ENCODE results near the gene DCAF16.
A peak's percentile ranks its signal among the peaks of the same experiment; 100 is the strongest.

DCAF16 gene

GRCh38 chr4:17778431-17778830 lies 32.1 kb downstream of the DCAF16 start:
- ChIA-PET POLR2A (ENCODE audit: low non-redundant PET) (no interaction called here), CTCF (no interaction called here)
- H3K27ac ChIP-seq = no peak overlapping the region
- TF ChIP-seq CTCF (conservative IDR thresholded peaks at IDR 0.05; ENCODE audit: low read depth) = no peak
- DNase-seq (ENCODE audit: low spot score) = no peak

- CTCF ChIA-PET = no interaction called here
- POLR2A ChIA-PET (ENCODE audit: low non-redundant PET) = no interaction called here
- DNase-seq (ENCODE audit: low spot score) = no peak
- no peak overlapping the region for H3K27ac ChIP-seq
- TF ChIP-seq CTCF (conservative IDR thresholded peaks at IDR 0.05; ENCODE audit: low read depth) = no peak
These were observed 37.3 kb downstream of the DCAF16 start for GRCh38 chr4:17773135-17773698.

GRCh38 chr4:17771284-17771908 lies 39.2 kb downstream of the DCAF16 start:
- no peak for TF ChIP-seq CTCF (conservative IDR thresholded peaks at IDR 0.05; ENCODE audit: low read depth)
- ChIA-PET CTCF (no interaction called here), POLR2A (ENCODE audit: low non-redundant PET) (no interaction called here)
- peak overlapping the region; percentile 79 for H3K27ac ChIP-seq
- DNase-seq (ENCODE audit: low spot score) = peak; percentile 14

GRCh38 chr4:17770845-17771244 lies 39.7 kb downstream of the DCAF16 start:
- ChIA-PET POLR2A (ENCODE audit: low non-redundant PET) (no interaction called here), CTCF (no interaction called here)
- TF ChIP-seq CTCF (conservative IDR thresholded peaks at IDR 0.05; ENCODE audit: low read depth) = no peak
- DNase-seq (ENCODE audit: low spot score) = no peak
- peak overlapping the region; percentile 79 for H3K27ac ChIP-seq

GRCh38 chr4:17769406-17770174 lies 41.0 kb downstream of the DCAF16 start:
- TF ChIP-seq CTCF (conservative IDR thresholded peaks at IDR 0.05; ENCODE audit: low read depth) = no peak
- DNase-seq (ENCODE audit: low spot score) = no peak
- ChIA-PET CTCF (no interaction called here), POLR2A (ENCODE audit: low non-redundant PET) (no interaction called here)
- peak overlapping the region; percentile 79 for H3K27ac ChIP-seq

GRCh38 chr4:17766826-17767458 lies 43.6 kb downstream of the DCAF16 start:
- H3K27ac ChIP-seq = no peak overlapping the region
- ChIA-PET POLR2A (ENCODE audit: low non-redundant PET) (no interaction called here), CTCF (no interaction called here)
- DNase-seq (ENCODE audit: low spot score) = no peak
- no peak for TF ChIP-seq CTCF (conservative IDR thresholded peaks at IDR 0.05; ENCODE audit: low read depth)

All from RWPE1 (cell line).